Measurements from ENCODE around the gene GRID2. TPM values are rescaled to one million over a fixed set of nuclear protein-coding genes. Genes with fewer than 3 reads are reported as not detected.

Gene GRID2
- total and polyA plus RNA-seq, 2 of the 4 experiments (the other 2 are of a cell fraction): under 0.01 TPM; not detected in 1

GRCh38 chr4:93767917-93768316 lies 1464.2 kb downstream of the GRID2 start:
- no peak overlapping the region for H3K14ac ChIP-seq (replicated peaks; ENCODE audit: low read depth, low read length)
- H3K9me3 ChIP-seq (ENCODE audit: control insufficient read depth, insufficient read depth, low read length): no peaks in the 10 kb centered on the region
- no peak overlapping the region for H2BK120ac ChIP-seq (ENCODE audit: low read depth, low read length)
- no peak overlapping the region for H3K9ac ChIP-seq (ENCODE audit: low read depth, low read length)
- no peak for TF ChIP-seq BHLHE40 (IDR thresholded peaks at IDR 0.05; ENCODE audit: low read depth, low read length)
- no peak for TF ChIP-seq FOS (IDR thresholded peaks at IDR 0.05; ENCODE audit: low read depth, low read length)
- no peak for TF ChIP-seq NFE2L2 (IDR thresholded peaks at IDR 0.05; ENCODE audit: low read depth, low read length)
- no peak for TF ChIP-seq CHD1 (IDR thresholded peaks at IDR 0.05; ENCODE audit: low read depth, low read length)
- TF ChIP-seq CEBPB (IDR thresholded peaks at IDR 0.05; ENCODE audit: low read depth, low read length): no peak
- TF ChIP-seq SMC3 (IDR thresholded peaks at IDR 0.05; ENCODE audit: low read depth, low read length): no peak
- no peak for TF ChIP-seq RAD21 (IDR thresholded peaks at IDR 0.05; ENCODE audit: low read length)
- TF ChIP-seq POLR2A (IDR thresholded peaks at IDR 0.05; ENCODE audit: low read depth, low read length): no peak
- no peak for TF ChIP-seq CTCF (conservative IDR thresholded peaks at IDR 0.05; ENCODE audit: low read depth, low read length)
- no peak for TF ChIP-seq RCOR1 (IDR thresholded peaks at IDR 0.05; ENCODE audit: insufficient replicate concordance, low read length)
- TF ChIP-seq MAZ (IDR thresholded peaks at IDR 0.05; ENCODE audit: borderline replicate concordance, low read depth, low read length): no peak
- no peak for TF ChIP-seq MXI1 (IDR thresholded peaks at IDR 0.05; ENCODE audit: borderline replicate concordance, low read depth, low read length)
- no peak for TF ChIP-seq RFX5 (IDR thresholded peaks at IDR 0.05; ENCODE audit: low read depth, low read length)
- no peak for TF ChIP-seq MAFK (IDR thresholded peaks at IDR 0.05; ENCODE audit: low read depth, low read length)
- TF ChIP-seq ELK1 (IDR thresholded peaks at IDR 0.05; ENCODE audit: borderline replicate concordance, low read depth, low read length): no peak
- no peak for TF ChIP-seq USF2 (IDR thresholded peaks at IDR 0.05; ENCODE audit: low read depth, low read length)
- H2BK5ac ChIP-seq (ENCODE audit: low read depth, low read length, poor library complexity, severe bottlenecking): no peak overlapping the region
- no peak overlapping the region for H2BK20ac ChIP-seq (ENCODE audit: low read depth, low read length)
- no peak overlapping the region for H3K18ac ChIP-seq (ENCODE audit: low read depth, low read length)
- no peak overlapping the region for H3K56ac ChIP-seq (ENCODE audit: extremely low read depth, insufficient read depth, low read length)
- ChIA-PET CTCF (no interaction called here), POLR2A (ENCODE audit: unreplicated experiment) (no interaction called here)
- H2BK15ac ChIP-seq (ENCODE audit: low read depth, low read length): no peak overlapping the region
- BruUV-seq (replicated peaks): no TSS peak
- H3K4me2 ChIP-seq (ENCODE audit: low read depth, low read length): no peak overlapping the region
- H3K9me1 ChIP-seq (ENCODE audit: insufficient read depth, low read length): no peaks in the 10 kb centered on the region
- no peak overlapping the region for H3K27ac ChIP-seq (ENCODE audit: insufficient read depth, low read length)
- H2AFZ ChIP-seq (replicated peaks; ENCODE audit: low read length, poor library complexity): no peak overlapping the region
- no peaks in the 10 kb centered on the region for H3K79me1 ChIP-seq (ENCODE audit: low read depth in 1 of 2, low read length in 2 of 2)
- no peak overlapping the region for H4K5ac ChIP-seq (ENCODE audit: low read depth, low read length)
- H2AK5ac ChIP-seq (ENCODE audit: low read depth, low read length): no peak overlapping the region
- no peaks in the 10 kb centered on the region for H3K4me1 ChIP-seq (ENCODE audit: control insufficient read depth, insufficient read depth, low read length)
- H3K36me3 ChIP-seq (ENCODE audit: control insufficient read depth, insufficient read depth, low read length): no peaks in the 10 kb centered on the region
- H4K8ac ChIP-seq (ENCODE audit: low read depth in 2 of 2, low read length in 2 of 2): no peak overlapping the region
- in situ Hi-C loops (cut with MboI; ENCODE audit: low sequenced_read_pairs) (no loop called here), intact Hi-C loops (cut with micrococcal nuclease) (no loop called here), dilution Hi-C loops (cut with HindIII; ENCODE audit: low sequenced_read_pairs, unreplicated experiment) (no loop called here)
- ATAC-seq (ENCODE audit: low read depth): no peak
- WGBS, 2 experiments (ENCODE audit: extremely low coverage in 2 of 2, insufficient read length in 1 of 2): 17% methylated on average over 1 of the region's 5 CpGs; no CpG with 5 or more reads in 1 of the 2 experiments
- H3K27me3 ChIP-seq (ENCODE audit: control insufficient read depth, insufficient read depth, low read length): 0 out of 2 replicates have a peak, but pooled peaks cover 3% of the 10 kb centered on the region
- no peak overlapping the region for H3K4me3 ChIP-seq (ENCODE audit: insufficient read depth, low read depth, low read length)
- no peaks in the 10 kb centered on the region for H4K20me1 ChIP-seq (ENCODE audit: insufficient read depth, low read length)
- no peak for DNase-seq
- H2AK9ac ChIP-seq (replicated peaks; ENCODE audit: low read depth, low read length, poor library complexity): no peak overlapping the region
- no peak overlapping the region for H4K91ac ChIP-seq (ENCODE audit: insufficient read depth, low read depth, low read length)
- no peak overlapping the region for H3K4ac ChIP-seq (ENCODE audit: low read depth, low read length)
- no peak overlapping the region for H3K23ac ChIP-seq (ENCODE audit: low read depth, low read length)
